ENCODE data around the gene SCAP. TPM values are rescaled to one million over a fixed set of nuclear protein-coding genes. Genes with fewer than 3 reads are reported as not detected.

SCAP gene
- total RNA-seq, 1 experiment from 2014 or later = 115 TPM

DNA sequence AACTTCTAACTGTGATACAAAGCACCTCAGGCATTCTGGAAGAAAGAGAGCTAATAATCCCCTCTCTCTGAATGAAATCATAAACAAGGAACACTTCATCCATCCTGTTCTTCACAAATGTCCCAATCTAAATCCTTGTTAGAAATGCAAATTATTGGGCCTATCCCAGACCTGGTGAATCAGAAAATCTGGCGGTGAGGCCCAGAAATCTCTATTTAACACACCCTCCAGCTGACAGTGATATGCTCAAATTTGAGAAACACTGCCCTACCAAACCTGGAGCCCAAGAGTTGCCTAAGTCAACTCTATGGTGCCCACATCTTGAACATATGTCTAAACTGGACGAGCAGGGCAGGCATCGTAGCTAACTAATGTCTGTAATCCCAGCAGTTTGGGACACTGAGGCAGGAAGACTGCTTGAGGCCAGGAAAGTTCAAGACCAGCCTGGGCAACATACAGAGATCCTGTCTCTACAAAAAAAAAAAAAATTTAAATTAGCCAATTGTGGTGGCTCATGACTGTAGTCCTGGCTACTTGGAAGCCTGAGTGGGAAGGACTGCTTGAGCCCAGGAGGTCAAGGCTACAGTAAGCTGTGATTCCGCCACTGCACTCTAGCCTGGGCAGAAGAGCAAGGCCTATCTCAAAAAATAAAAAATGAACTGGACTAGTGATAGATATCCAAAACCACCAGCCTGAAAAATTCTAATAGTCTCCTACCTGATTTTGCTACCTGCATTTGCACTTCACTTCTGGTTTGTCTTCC is 23.1 kb downstream of the SCAP start:
- TF ChIP-seq NFYB (CRISPR knock-in tag; conservative IDR thresholded peaks at IDR 0.05; ENCODE audit: low read depth) = no peak
- TF ChIP-seq, protein P1, sequence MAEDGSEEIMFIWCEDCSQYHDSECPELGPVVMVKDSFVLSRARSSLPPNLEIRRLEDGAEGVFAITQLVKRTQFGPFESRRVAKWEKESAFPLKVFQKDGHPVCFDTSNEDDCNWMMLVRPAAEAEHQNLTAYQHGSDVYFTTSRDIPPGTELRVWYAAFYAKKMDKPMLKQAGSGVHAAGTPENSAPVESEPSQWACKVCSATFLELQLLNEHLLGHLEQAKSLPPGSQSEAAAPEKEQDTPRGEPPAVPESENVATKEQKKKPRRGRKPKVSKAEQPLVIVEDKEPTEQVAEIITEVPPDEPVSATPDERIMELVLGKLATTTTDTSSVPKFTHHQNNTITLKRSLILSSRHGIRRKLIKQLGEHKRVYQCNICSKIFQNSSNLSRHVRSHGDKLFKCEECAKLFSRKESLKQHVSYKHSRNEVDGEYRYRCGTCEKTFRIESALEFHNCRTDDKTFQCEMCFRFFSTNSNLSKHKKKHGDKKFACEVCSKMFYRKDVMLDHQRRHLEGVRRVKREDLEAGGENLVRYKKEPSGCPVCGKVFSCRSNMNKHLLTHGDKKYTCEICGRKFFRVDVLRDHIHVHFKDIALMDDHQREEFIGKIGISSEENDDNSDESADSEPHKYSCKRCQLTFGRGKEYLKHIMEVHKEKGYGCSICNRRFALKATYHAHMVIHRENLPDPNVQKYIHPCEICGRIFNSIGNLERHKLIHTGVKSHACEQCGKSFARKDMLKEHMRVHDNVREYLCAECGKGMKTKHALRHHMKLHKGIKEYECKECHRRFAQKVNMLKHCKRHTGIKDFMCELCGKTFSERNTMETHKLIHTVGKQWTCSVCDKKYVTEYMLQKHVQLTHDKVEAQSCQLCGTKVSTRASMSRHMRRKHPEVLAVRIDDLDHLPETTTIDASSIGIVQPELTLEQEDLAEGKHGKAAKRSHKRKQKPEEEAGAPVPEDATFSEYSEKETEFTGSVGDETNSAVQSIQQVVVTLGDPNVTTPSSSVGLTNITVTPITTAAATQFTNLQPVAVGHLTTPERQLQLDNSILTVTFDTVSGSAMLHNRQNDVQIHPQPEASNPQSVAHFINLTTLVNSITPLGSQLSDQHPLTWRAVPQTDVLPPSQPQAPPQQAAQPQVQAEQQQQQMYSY (CRISPR knock-in tag; IDR thresholded peaks at IDR 0.05) = no peak
- TF ChIP-seq ZNF263 (CRISPR knock-in tag; IDR thresholded peaks at IDR 0.05; ENCODE audit: low read depth) = no peak
- H3K4me3 Mint-ChIP-seq = no peak overlapping the region
- ATAC-seq = no peak
- ChIA-PET CTCF (interaction anchor here (0.8 kb wide), 1 partner anchor 32 kb away, joined by 3 read pairs; no protein-coding TSS in a partner anchor), POLR2A (no interaction called here)
- H3K4me1 Mint-ChIP-seq = no peaks in the 10 kb centered on the region
- peak overlapping the region; percentile 9; the same call in 1 of the 2 replicates for H3K27ac Mint-ChIP-seq
- H3K9me3 Mint-ChIP-seq = peaks cover 5% of the 10 kb centered on the region; the same call in 1 of the 2 replicates
- DNase-seq (ENCODE audit: low spot score) = no peak
- H3K27me3 Mint-ChIP-seq (ENCODE audit: low read depth) = no peaks in the 10 kb centered on the region
- peaks cover 5% of the 10 kb centered on the region for H3K36me3 Mint-ChIP-seq

DNA sequence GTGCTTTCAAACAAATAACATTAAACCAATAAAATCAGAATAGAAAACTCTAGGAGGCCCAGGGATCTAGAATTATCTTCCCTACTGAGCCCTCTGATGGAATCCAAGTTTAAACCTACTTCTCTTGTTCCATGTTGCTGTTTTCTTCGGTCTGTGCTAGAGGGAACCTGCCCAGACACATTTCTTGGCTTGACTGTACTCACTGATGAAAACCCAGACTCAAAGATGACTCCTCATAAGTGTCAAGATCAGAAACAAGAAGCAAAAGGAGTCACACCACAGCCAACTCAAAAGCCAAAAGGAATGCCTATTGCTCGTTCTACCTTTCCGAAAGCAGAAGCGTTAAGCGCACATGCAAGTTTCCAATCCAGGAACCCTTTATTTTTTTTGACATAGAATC is 31.6 kb downstream of the SCAP start:
- ChIA-PET POLR2A (no interaction called here), CTCF (interaction anchor here (2.4 kb wide), 1 partner anchor 22 kb away, joined by 17 read pairs; no protein-coding TSS in a partner anchor)
- ATAC-seq (no peak), DNase-seq (ENCODE audit: low spot score) (no peak)
- H3K27ac Mint-ChIP-seq = peak overlapping the region; percentile 85
- no peaks in the 10 kb centered on the region for H3K27me3 Mint-ChIP-seq (ENCODE audit: low read depth)
- peaks cover 45% of the 10 kb centered on the region for H3K36me3 Mint-ChIP-seq
- H3K4me1 Mint-ChIP-seq = peaks cover 13% of the 10 kb centered on the region
- H3K9me3 Mint-ChIP-seq = peaks cover 5% of the 10 kb centered on the region; the same call in 1 of the 2 replicates
- H3K4me3 Mint-ChIP-seq = no peak overlapping the region
- TF ChIP-seq, protein P1 (CRISPR knock-in tag; IDR thresholded peaks at IDR 0.05) = no peak
- no peak for TF ChIP-seq GRHL2 (CRISPR knock-in tag; IDR thresholded peaks at IDR 0.05; ENCODE audit: insufficient replicate concordance, severe bottlenecking)
- TF ChIP-seq, protein P2, sequence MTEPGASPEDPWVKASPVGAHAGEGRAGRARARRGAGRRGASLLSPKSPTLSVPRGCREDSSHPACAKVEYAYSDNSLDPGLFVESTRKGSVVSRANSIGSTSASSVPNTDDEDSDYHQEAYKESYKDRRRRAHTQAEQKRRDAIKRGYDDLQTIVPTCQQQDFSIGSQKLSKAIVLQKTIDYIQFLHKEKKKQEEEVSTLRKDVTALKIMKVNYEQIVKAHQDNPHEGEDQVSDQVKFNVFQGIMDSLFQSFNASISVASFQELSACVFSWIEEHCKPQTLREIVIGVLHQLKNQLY (CRISPR knock-in tag; IDR thresholded peaks at IDR 0.05) = no peak
- TF ChIP-seq, protein P3, sequence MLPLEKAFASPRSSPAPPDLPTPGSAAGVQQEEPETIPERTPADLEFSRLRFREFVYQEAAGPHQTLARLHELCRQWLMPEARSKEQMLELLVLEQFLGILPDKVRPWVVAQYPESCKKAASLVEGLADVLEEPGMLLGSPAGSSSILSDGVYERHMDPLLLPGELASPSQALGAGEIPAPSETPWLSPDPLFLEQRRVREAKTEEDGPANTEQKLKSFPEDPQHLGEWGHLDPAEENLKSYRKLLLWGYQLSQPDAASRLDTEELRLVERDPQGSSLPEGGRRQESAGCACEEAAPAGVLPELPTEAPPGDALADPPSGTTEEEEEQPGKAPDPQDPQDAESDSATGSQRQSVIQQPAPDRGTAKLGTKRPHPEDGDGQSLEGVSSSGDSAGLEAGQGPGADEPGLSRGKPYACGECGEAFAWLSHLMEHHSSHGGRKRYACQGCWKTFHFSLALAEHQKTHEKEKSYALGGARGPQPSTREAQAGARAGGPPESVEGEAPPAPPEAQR (CRISPR knock-in tag; IDR thresholded peaks at IDR 0.05) = no peak
- TF ChIP-seq ZNF671 (CRISPR knock-in tag; IDR thresholded peaks at IDR 0.05) = no peak
- no peak for TF ChIP-seq PRRX2 (CRISPR knock-in tag; IDR thresholded peaks at IDR 0.05)
- TF ChIP-seq CREB1 (CRISPR knock-in tag; IDR thresholded peaks at IDR 0.05) = no peak
- TF ChIP-seq ZNF232 (CRISPR knock-in tag; IDR thresholded peaks at IDR 0.05) = no peak
- TF ChIP-seq SOX15 (CRISPR knock-in tag; IDR thresholded peaks at IDR 0.05) = no peak
- TF ChIP-seq, protein P4, sequence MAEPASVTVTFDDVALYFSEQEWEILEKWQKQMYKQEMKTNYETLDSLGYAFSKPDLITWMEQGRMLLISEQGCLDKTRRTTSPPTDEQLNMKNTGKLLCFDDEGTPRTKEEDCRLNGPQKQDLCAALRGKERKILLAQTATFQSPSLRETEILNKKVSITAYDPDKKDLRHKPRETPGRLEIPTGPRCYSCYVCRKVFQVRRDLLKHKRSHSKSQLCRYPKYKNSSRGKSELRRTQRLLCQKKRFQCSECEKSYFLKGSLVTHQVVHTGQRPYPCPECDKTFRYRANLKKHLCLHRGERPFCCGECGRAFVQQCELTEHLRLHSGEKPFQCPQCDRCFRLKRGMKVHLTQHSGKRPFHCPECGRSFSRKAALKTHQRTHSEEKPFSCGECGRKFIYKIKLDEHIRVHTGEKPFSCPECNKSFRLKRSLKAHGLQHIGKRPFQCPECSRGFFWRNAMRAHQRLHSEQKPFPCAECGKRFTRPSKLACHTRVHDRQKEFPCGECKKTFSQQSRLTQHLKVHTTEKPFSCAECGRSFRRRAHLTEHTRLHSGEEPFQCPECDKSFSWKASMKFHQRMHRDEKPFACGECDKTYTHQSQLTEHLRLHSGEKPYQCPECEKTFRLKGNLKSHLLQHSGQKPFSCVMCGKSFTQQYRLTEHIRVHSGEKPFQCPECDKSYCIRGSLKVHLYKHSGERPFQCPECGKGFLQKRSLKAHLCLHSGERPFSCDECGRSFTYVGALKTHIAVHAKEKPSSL (CRISPR knock-in tag; conservative IDR thresholded peaks at IDR 0.05) = no peak
- no peak for TF ChIP-seq CREM (CRISPR knock-in tag; IDR thresholded peaks at IDR 0.05)
- TF ChIP-seq, protein P5, sequence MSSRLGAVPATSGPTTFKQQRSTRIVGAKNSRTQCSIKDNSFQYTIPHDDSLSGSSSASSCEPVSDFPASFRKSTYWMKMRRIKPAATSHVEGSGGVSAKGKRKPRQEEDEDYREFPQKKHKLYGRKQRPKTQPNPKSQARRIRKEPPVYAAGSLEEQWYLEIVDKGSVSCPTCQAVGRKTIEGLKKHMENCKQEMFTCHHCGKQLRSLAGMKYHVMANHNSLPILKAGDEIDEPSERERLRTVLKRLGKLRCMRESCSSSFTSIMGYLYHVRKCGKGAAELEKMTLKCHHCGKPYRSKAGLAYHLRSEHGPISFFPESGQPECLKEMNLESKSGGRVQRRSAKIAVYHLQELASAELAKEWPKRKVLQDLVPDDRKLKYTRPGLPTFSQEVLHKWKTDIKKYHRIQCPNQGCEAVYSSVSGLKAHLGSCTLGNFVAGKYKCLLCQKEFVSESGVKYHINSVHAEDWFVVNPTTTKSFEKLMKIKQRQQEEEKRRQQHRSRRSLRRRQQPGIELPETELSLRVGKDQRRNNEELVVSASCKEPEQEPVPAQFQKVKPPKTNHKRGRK (CRISPR knock-in tag; IDR thresholded peaks at IDR 0.05; ENCODE audit: borderline replicate concordance) = no peak
- TF ChIP-seq RORB (CRISPR knock-in tag; IDR thresholded peaks at IDR 0.05) = no peak
- TF ChIP-seq SP1 (CRISPR knock-in tag; conservative IDR thresholded peaks at IDR 0.05) = no peak
